ENCODE data around the gene PSMC6. TPM values are rescaled to one million over a fixed set of nuclear protein-coding genes. Genes with fewer than 3 reads are reported as not detected.

PSMC6 gene
- total RNA-seq, 6 experiments from 2014 or later: 40.7 to 63.0 (median 51.3) TPM

DNA sequence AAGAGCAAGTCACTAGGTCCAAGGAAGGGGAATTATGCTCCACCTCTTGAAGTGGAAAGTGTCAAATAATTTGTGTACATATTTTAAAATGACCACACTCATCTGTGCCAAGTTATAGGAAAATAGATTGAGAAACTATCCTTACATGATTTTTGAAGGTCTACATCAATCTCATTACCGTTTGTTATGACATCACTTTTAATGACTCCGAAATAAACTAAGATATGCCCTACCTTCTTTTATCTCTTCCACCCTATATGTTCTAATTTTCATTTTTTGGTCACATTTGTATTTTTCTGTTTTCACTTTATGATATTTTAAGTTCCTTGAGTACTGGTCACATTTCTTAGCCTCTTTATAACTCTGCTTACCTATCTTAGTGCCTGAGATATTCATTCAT lies 3.3 kb upstream of the PSMC6 start:
- intact Hi-C loops (cut with DNase I): no loop called here
- Histone ChIP-seq H3K27me3 (no peaks in the 10 kb centered on the region), H3K36me3 (peaks cover 0 to 2% (median 0%) of the 10 kb centered on the region in 4 donors), H3K9me3 (no peaks in the 10 kb centered on the region), H3K4me3 (no peak overlapping the region), H3K4me1 (peaks cover 0 to 23% (median 9%) of the 10 kb centered on the region in 4 donors), H3K27ac (no peak overlapping the region)
- WGBS (ENCODE audit: insufficient coverage, low coverage, low lambda C conversion rate, missing lambda C conversion rate): 79% methylated on average over 2 of the region's 2 CpGs
- ATAC-seq (no peak), DNase-seq (no peak)
- no peak for TF ChIP-seq POLR2A (IDR thresholded peaks at IDR 0.05)
- TF ChIP-seq, protein P1, sequence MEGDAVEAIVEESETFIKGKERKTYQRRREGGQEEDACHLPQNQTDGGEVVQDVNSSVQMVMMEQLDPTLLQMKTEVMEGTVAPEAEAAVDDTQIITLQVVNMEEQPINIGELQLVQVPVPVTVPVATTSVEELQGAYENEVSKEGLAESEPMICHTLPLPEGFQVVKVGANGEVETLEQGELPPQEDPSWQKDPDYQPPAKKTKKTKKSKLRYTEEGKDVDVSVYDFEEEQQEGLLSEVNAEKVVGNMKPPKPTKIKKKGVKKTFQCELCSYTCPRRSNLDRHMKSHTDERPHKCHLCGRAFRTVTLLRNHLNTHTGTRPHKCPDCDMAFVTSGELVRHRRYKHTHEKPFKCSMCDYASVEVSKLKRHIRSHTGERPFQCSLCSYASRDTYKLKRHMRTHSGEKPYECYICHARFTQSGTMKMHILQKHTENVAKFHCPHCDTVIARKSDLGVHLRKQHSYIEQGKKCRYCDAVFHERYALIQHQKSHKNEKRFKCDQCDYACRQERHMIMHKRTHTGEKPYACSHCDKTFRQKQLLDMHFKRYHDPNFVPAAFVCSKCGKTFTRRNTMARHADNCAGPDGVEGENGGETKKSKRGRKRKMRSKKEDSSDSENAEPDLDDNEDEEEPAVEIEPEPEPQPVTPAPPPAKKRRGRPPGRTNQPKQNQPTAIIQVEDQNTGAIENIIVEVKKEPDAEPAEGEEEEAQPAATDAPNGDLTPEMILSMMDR (IDR thresholded peaks at IDR 0.05): no peak

- H3K9me3 ChIP-seq: no peaks in the 10 kb centered on the region
- no peak for DNase-seq
- intact Hi-C loops (cut with DNase I): no loop called here
- TF ChIP-seq POLR2A (IDR thresholded peaks at IDR 0.05): no peak
- TF ChIP-seq, protein P1 (IDR thresholded peaks at IDR 0.05): no peak
- ATAC-seq: no peak
- H3K36me3 ChIP-seq: peaks cover 0 to 28% (median 11%) of the 10 kb centered on the region in 4 donors
- 47% methylated on average over 1 of the region's 5 CpGs for WGBS (ENCODE audit: insufficient coverage, low coverage, low lambda C conversion rate, missing lambda C conversion rate)
- peak overlapping the region; percentile 69 to 89 (median 82) for H3K4me3 ChIP-seq
- no peaks in the 10 kb centered on the region for H3K27me3 ChIP-seq
- peak overlapping the region; percentile 82 to 92 (median 89) for H3K27ac ChIP-seq
- H3K4me1 ChIP-seq: peaks cover 0 to 12% (median under 1%) of the 10 kb centered on the region in 4 donors
Observed at GRCh38 chr14:52706286-52706685, 714 bp upstream of the PSMC6 start.

DNA sequence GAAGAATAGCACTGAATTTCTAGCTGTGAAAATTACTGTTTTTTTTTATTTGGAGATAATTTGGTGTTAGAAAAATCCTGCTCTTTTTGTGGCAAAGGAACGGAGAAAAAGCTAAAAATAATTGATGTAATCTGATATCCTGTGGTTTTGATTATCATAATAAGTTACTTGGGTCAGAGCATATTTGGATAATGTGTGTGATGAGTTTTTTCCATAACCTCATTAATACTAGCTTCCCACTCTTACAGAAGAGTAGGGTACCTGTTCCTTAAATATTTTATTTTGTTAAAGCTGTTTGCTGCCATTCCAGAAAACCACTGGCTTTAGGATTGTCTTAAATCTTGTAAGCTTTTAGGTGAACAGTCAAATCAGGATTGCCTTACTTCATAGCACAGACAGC lies 4.7 kb downstream of the PSMC6 start:
- no peak overlapping the region for H3K27ac ChIP-seq
- ATAC-seq (no peak), DNase-seq (no peak)
- TF ChIP-seq POLR2A (IDR thresholded peaks at IDR 0.05): no peak
- TF ChIP-seq, protein P1 (IDR thresholded peaks at IDR 0.05): no peak
- H3K4me1 ChIP-seq: peaks cover 0 to 11% (median 0%) of the 10 kb centered on the region in 4 donors
- 71% methylated on average over 1 of the region's 1 CpG for WGBS (ENCODE audit: insufficient coverage, low coverage, low lambda C conversion rate, missing lambda C conversion rate)
- H3K9me3 ChIP-seq: no peaks in the 10 kb centered on the region
- no peak overlapping the region for H3K4me3 ChIP-seq
- intact Hi-C loops (cut with DNase I): no loop called here
- H3K36me3 ChIP-seq: peaks cover 0 to 81% (median 40%) of the 10 kb centered on the region in 4 donors
- H3K27me3 ChIP-seq: no peaks in the 10 kb centered on the region

DNA sequence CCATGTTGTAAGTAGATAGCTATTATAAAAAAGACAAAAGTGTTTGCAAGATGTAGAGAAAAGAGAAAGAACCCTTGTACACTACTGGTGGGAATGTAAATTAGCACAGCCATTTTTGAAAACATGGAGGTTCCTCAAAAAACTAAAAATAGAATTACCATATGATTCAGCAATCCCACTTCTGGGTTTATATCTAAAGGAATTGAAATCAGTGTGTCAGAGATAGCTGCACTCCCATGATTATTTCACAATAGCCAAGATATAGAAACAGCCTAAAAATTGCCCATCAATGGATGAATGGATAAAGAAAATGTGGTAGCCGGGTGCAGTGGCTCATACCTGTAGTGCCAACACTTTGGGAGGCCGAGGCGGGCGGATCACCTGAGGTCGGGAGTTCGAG lies 9.2 kb downstream of the PSMC6 start:
- no peak for ATAC-seq
- peaks cover 10 to 88% (median 44%) of the 10 kb centered on the region in 4 donors for H3K36me3 ChIP-seq
- WGBS (ENCODE audit: insufficient coverage, low coverage, low lambda C conversion rate, missing lambda C conversion rate): 97% methylated on average over 6 of the region's 6 CpGs

More for the DNA sequence above, 9.2 kb downstream of the PSMC6 start:
- DNase-seq: no peak
- TF ChIP-seq, protein P1 (IDR thresholded peaks at IDR 0.05): no peak
- no peak for TF ChIP-seq POLR2A (IDR thresholded peaks at IDR 0.05)
- no peak overlapping the region for H3K27ac ChIP-seq
- no peaks in the 10 kb centered on the region for H3K27me3 ChIP-seq
- intact Hi-C loops (cut with DNase I): no loop called here
- peaks cover 0 to under 1% (median 0%) of the 10 kb centered on the region in 4 donors for H3K4me1 ChIP-seq
- no peaks in the 10 kb centered on the region for H3K9me3 ChIP-seq
- H3K4me3 ChIP-seq: no peak overlapping the region

All from right lobe of liver (tissue), 6 donors.